OCI-LY1 (cell line): Measurements from ENCODE around the gene FGG.

Experiments
- CTCF ChIP-seq: fragments of 200-600 bp; sonication (generic), shearing (Covaris generic); IDR thresholded peaks from 2 replicates; pipeline ENCODE4 v1.5.1; 2017; ENCODE audit warnings: mild to moderate bottlenecking, antibody characterized with exemption, low read length, moderate library complexity, mixed read lengths
- EZH2 ChIP-seq: fragments of 200-600 bp; sonication (generic), shearing (Covaris generic); IDR thresholded peaks from 2 replicates; pipeline ENCODE4 v1.8.0; 2017; ENCODE audit warnings: borderline replicate concordance, mixed run types, mild to moderate bottlenecking, antibody characterized with exemption, low read length, moderate library complexity, mixed read lengths

- no peak for TF ChIP-seq CTCF
- TF ChIP-seq EZH2: no peak
Observed at GRCh38 chr4:154591890-154592289, 20.6 kb downstream of the FGG start.
